ENCODE results near the gene LDLRAD3.
A peak's percentile ranks its signal among the peaks of the same experiment; 100 is the strongest.

Gene LDLRAD3

GRCh38 chr11:36105743-36106581, 162.1 kb downstream of the LDLRAD3 start:
- DNase-seq (ENCODE audit: low read depth), result no peak

GRCh38 chr11:36107547-36107946, 163.7 kb downstream of the LDLRAD3 start:
- DNase-seq (ENCODE audit: low read depth), result no peak

GRCh38 chr11:36108881-36109589, 165.2 kb downstream of the LDLRAD3 start:
- DNase-seq (ENCODE audit: low read depth), result no peak

- no peak for DNase-seq (ENCODE audit: low read depth)
Measured at GRCh38 chr11:36109590-36109849, 165.7 kb downstream of the LDLRAD3 start.

DNA sequence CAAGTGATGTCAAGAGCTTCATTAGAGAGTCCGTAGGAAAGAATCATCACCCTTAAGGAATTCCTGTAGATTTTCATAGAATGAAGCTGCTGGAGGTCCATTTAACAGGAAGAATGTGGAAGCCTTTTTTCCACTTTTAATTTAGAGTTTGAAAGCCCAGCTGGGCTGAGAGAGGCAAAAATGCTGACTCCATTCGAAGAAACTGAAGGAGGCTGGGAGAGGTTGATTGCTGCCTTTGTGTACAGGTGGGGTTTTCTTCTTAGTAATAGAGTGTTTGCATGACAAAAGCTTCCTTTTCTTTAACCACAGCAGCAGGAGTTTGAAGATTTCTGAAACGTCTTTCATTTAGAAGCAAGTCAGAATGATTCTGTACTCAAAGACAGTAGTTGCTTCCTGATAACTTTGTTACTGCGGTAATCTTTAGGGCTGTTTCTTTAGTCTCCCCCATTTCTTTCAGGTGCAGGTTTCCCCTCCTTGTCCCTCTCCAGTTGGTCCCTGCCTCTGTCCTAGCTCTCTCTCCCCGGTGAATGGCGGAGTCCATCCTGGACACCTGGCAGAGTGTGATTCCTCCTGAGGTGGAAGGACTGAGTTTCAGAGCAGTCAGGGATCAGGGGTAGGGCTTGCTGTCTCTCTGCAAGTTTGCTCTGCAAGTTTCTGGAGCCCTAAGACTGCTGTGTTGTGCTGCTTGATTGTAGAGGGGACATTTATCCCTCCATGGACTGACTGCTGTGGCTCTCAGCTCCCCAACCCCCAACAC, 166.2 kb downstream of the LDLRAD3 start:
- DNase-seq (ENCODE audit: low read depth), result no peak

- DNase-seq (ENCODE audit: low read depth), result no peak
Measured at GRCh38 chr11:36110668-36111410, 167.0 kb downstream of the LDLRAD3 start.

DNA sequence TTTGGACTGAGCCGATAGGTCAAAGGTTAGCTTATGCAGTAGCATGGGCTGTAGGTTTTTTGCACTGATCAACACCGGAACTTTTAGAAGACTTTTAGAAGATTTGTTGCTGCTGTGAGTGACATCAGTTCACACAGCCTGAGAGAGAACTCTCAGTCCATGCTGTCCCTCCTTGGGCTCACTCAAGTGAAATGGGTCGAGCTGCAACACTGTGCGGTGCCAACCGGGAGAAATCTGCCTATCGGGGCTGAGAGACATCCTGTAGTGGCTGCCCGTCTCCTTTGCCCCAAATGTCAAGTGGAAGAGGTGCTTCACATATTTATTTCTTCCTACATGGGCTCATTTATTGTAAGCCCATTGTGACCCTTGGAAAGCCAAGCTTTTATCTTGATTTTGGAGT, 170.2 kb downstream of the LDLRAD3 start:
- no peak for DNase-seq (ENCODE audit: low read depth)

DNA sequence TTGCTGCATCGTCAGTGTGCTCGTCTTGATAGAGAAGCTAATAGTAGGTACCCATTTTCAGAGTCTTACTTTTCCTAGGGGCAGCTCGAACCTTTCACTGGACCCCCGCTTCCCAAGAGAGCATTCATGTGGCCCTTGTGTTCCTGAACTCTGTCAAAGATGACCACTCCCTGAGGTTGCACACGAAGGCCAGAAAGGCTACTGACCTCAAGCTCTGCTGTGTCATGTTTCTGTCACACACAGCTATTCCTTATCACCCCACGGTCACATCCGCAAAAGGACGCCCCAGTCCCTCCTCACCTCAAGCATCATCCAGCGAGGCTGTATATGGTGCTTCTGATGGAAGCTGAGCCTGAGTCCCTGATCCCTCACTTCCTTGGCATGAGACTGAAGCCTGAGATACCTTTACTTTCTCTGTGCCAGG, 171.5 kb downstream of the LDLRAD3 start:
- no peak for DNase-seq (ENCODE audit: low read depth)

DNA sequence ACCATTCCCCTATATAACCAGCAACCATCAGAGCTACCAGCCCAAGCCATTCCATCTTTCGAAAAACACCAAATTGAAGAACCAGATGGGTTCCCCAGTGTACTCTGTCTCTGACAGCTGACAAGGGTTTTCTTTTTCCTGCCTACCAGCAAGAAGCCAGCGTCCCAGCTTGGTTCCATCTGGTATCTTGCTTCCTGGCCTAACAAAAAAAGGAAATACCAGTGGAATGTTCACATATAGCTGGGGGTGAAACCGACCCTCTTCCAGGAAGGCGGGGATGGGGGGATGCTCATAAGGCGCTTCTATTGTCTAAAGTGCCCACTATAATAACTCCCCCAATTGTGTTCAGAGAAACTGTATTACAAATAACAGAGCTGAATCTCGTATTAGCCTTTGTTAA, 172.3 kb downstream of the LDLRAD3 start:
- DNase-seq (ENCODE audit: low read depth), result no peak

- no peak for DNase-seq (ENCODE audit: low read depth)
Measured at GRCh38 chr11:36118084-36118483, 174.2 kb downstream of the LDLRAD3 start.

GRCh38 chr11:36119300-36119699, 175.4 kb downstream of the LDLRAD3 start:
- DNase-seq (ENCODE audit: low read depth), result no peak

DNA sequence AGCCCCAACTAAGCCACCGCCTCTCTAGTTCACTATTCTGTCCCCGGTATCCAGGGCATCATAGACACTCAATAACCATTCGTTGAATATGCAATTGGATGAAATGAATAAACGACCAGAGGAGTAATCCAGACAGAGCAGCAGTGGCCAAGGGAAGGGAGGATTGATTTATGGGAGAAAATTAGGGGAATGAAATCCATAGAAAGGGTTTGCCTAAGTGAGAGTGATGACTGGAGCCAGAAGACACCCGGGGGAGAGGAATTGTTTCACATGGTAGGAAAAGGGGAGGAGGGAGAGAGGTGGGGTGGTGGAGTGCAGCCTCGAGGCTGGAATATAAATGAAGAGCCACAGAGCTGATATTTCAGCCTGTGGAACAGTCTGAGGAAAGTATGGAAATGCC, 177.2 kb downstream of the LDLRAD3 start:
- no peak for DNase-seq (ENCODE audit: low read depth)

DNA sequence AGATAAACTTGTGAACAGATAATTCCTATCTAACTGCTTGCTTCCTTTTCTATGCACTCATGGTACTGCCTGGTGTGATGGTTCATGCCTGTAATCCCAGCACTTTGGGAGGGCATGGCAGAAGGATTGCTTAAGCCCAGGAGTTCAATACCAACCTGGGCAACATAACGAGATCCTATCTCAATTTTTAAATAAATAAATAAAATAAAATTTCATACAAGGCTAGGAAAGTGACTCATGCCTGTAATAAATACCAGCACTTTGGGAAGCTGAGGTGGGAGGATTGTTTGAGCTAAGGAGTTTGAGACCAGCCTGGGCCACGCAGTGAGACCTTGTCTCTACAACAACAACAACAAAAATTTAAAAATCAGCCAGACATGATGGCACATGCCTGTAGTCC, 178.8 kb downstream of the LDLRAD3 start:
- peak; percentile 35 for DNase-seq (ENCODE audit: low read depth)

- no peak for DNase-seq (ENCODE audit: low read depth)
Measured at GRCh38 chr11:36123336-36124101, 179.7 kb downstream of the LDLRAD3 start.

GRCh38 chr11:36126678-36127077, 182.8 kb downstream of the LDLRAD3 start:
- no peak for DNase-seq (ENCODE audit: low read depth)

DNA sequence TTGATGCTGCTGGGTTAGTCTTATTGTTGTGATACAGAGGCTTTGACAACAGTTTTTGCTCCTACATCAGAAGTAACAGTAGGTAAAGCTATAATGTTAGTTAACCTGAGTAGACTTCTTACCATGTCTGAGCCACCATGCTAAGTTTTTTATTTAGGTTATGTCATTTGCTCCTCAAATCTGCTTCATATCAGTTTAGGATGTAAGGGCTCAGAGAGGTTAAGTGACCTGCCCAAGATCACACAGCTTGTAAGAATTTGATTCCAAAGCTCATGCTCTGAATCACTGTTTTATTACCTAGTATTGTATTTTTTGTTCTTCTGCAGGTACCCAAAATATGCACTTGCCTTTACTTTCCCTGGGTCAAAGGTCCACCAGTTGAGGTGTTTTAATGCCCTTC, 183.7 kb downstream of the LDLRAD3 start:
- DNase-seq (ENCODE audit: low read depth), result no peak

GRCh38 chr11:36129955-36130354, 186.1 kb downstream of the LDLRAD3 start:
- DNase-seq (ENCODE audit: low read depth), result no peak

DNA sequence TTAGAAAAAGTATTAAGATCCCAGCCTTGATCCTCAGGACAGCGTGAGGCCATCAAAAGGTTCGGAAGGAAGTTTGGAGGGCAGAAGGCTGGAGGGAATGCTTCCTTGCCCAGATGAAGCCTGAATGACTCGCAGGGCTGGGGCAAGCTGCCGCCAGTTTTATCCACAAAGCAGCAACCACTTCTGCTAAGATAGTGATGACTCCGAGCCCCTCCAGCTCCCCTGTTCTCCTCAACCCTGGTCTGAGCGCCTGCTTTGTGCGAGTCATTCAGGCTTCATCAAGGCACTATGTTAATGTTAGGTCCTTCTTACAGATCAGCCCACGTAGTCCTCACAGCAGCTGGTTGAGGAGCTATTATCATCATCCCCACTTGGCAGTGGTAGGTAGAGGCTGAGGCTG, 186.5 kb downstream of the LDLRAD3 start:
- DNase-seq (ENCODE audit: low read depth), result peak; percentile 54

DNA sequence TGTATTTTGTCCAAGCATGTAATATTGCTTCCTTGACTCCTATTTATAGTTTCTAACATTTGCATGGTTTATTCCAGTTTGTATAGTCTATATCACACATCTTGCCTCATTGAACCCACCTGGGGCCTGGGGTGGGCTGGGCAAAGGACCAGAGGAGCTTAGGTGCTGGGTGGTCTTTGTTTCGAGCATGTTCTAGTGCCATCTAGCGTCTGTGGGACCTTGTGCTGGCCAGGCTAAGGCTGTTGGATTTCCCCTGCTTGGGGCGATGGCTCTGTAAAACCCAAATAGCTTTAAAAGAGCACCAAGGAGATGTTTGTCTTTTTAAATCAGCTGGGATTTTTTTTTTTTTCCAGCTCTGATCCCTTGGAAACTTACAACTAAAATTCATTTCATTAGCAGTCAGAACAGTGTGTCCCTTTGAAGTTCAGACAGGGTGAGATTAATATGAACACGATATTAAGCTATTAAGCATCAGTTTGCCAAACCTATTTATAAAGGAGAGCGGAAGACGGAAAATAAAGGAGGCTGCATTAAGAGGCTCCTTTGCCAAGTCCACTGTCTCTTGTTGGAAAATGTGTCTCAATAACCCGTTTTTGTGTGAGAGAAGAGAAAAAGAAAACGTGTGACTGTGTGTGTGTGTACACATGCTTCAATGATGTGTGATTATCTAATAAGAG, 188.0 kb downstream of the LDLRAD3 start:
- DNase-seq (ENCODE audit: low read depth), result peak; percentile 63

DNA sequence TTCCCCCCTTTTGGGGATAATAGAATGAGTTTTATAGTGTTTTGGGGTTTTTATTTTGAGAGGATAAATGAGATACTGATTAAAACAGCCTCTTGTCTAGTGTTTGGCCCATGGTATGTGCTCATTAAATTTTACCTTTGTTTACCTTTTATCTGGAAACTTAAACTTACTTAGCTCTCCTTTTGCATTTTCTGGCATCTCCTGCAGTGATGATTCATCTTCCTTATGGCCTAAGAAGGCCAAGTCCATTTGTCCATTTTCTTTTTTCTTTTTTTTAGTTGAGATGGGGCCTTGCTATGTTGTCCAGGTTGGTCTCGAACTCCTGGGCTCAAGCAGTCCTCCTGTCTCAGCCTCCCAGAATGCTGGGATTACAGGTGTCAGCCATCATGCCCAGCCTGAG, 189.1 kb downstream of the LDLRAD3 start:
- peak; percentile 31 for DNase-seq (ENCODE audit: low read depth)

DNA sequence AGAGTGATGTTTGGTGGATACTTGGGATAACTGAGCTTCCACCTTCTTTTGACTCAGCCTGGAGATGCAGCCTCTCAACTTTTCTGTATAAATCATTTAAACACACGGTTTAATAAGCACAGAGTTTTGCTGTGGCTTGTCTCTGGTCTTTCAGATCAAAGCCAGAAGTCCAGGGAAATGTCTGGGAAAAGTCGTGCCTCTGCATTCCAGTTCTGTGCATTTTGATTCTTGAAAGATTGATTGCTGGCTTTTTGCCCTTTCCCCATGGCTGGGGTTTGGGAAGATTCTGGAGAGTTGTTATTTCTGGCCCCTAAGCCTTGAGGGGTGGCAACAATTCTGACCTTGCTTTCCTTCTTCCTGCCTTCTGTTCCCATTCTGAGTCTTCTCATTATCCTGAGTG, 191.2 kb downstream of the LDLRAD3 start:
- no peak for DNase-seq (ENCODE audit: low read depth)

Data from ELR (cell line).